Epidermal melanocyte (primary cell): ENCODE results near the gene AAGAB.
"Not testable (repeated sequence)": the region's sequence is repeated elsewhere in the genome, so short reads cannot be mapped to it uniquely, and the experiment has no call there.

Experiments
- DNase-seq: peaks from one replicate; pipeline ENCODE4 v3.0.0; 2011; ENCODE audit warnings: low spot score; ENCODE audit not compliant: insufficient read length

The AAGAB gene

DNA sequence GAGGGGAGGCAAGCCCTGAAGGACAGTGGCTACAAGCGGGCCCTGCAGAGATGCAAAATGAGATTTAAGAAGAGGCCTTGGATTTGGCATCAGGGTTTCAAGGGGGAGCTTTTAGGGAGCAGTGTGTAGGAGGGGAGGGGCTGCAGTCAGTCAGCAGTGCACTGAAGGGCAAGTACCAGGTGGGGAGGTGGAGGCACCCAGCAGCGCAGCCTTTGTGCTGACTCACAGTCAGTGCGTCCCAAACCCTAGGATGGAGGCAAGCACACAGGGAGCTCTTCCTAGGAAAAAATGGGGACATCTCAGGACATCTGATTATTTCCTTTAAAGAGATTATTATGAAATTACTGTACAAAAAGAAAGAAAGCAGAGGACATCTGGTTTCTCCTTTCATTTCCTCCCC, 80.0 kb downstream of the AAGAB start:
- no peak for DNase-seq

DNA sequence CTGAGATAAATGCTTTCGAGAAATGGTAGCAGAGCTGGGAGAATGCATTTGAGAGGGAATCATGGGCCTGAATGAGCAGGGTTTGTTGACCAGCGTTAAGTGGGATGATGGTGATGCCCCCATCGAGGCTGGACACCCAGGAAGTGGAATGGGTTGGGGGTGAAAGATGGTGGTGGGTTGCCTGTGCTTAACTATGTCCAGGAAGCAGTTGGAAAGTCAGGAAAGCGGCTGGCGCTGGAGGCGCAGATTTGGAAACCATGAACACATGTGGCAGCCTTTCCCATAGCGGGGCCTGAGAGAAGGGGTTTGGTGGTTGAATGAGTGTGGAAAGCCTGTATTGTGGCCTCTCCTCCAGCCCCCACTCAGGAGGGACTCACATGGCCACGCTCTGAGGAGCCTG, 80.7 kb downstream of the AAGAB start:
- no peak for DNase-seq

DNA sequence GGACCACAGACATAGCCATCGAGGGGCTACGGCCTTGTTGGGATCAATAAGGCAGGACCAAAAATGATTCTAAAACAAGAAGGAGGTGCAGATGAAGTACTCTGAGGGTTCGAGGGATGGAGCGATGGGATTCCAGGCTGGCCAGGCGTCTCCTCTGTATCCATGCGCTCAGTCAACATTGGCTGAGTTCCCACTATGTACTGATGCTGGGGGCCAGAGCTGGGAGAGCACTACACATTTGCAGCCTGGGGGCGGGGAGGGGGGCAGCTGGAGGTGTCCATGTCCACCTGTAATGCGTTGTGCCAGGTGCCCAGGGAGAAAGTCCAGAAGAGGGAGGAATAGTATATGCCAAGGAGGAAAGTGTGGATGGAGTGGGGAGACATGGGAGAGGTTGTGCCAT, 81.5 kb downstream of the AAGAB start:
- no peak for DNase-seq

DNA sequence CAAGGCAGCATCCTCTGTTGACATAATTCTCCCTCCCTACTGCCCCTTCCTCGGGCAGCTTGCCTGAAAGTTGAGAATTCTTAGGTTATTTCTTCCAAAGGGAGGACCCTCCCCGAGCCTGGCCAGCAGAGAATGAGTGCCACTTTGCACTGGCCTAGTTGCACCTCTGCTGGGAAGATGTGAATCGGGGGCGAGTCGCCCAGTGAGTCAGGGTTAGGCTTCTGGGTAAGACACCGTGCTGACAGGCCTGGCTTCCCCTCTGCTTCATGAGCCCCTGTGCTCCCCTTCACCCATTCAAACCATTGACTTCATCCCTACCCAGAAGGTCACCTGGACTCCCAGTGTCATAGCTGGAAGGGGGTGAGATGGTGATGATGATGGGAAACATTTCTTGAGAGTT, 82.3 kb downstream of the AAGAB start:
- no peak for DNase-seq

DNA sequence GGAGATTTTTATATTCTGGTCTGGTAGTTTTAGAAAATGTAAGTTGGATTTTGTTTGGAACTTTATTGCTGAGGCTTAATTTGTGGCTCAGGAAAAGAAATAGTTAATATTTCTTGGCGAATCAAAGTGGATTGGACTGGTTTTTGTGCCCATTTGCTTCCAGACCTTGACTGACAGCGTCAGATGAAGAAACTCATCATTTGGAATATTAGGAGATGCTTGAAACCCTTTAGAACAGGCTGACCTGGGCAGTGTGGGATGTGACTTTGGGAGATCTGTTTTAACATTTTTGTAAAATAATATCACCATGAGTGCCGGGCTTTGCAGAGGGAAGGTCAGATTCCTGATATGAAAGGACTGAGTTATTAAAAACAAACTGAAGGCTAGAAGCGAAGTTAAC, 83.0 kb downstream of the AAGAB start:
- DNase-seq: no peak

DNA sequence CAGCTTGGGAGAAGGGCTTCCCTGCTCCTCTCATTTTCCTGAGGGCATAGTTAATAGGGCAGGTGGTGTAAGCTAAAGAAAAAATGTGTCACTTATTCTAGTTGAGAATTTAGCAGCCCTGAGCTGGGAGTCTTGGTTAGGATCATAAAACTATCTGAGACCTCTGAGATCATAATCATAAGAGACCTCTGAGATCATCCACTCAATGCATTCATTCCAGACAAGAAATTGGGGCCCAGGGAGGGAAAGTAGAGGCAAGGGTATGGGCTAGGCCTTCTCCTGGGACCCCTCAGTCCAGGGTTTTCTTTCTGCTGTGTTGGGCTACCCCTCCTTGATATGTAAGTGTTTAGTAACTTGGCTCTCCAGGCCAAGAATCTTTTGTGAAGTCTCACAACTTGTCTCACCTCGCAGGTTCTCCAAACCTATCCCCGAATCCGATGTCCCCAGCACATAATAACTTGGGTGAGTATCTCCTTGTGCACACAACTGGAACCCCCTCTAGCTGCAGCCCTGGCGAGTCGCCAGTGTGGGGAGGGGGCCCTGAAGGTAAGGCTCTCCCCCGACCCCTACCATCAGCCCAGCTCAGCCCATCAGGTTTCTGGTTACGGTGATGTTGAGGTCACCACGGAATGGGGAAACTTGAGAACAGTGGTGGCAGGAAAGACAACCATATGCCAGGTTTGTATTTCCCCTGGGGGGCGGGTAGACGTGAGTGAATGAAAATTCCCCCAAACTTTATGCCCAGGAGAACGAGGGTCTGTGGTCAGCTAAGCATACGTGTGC, 84.1 kb downstream of the AAGAB start:
- no peak for DNase-seq

DNA sequence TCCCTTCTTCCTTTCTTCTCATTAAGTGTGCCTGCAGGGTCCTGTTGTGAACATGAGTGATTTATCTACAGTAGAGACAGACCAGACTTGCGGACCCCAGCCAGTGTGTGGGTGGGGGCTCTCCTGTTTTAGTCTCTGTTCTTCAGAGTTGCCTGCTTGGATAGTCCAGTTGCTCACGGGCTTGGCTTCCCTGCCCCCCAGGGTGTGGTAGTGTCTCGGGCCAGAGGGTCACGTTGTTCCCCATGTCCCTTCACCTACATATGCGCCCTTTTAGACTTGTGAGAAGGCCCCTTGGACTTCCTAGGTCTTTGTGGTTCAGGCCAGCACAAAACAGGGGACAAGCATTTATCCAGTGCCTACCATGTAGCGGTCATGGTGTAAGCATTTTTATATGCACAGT, 85.8 kb downstream of the AAGAB start:
- no peak for DNase-seq

DNA sequence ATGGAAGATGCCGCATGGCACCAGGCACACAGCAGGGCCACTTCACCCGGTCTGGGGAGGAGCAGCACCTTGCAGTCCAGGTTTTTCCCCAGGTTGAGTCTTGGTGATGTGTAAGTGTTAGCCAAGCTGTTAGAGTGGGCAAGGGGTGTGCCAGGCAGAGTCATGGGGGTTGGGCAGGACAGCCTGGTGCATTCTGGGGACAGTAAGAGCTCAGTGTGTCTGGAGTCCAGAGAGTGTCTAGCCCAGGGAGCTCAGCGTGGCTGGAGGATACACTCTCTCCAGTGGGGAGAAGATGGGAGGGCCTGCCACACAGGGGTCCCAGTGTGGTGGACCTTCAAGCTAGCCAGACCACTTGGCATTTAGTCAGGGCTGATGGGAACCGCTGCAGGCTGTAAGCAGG, 87.4 kb downstream of the AAGAB start:
- no peak for DNase-seq

DNA sequence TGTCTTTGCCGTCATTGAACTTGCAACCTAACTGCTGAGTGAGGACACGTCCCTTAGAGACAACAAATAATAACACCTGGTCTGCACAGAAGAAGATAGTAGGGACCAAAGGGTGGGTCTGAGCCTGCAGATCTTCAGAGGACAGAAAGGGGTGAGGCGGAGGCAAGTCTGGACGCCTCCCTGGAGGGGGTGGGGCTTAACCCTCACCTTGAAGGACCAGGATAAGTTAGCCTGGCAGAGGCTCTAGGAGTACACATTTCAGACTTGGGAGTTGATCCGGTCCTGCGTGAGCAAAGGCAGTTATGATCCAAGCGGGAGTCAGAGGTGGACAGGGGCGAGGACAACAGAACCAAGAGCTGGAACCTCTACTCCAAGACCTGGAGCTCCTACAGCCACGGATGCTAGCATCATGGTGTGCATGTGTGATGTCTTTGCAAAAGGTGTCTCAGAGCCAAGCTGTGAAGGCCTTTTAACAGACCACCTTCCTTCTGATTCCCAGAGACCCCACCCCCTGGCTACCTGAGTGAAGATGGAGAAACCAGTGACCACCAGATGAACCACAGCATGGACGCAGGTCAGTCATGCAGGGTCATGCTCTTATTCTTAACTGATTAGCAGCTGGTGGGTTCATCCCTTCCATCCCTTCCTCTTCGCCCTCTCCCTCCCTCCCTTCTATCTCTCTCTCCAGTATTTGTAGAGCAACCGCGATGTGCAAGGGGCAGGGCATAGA, 88.0 kb downstream of the AAGAB start:
- no peak for DNase-seq

DNA sequence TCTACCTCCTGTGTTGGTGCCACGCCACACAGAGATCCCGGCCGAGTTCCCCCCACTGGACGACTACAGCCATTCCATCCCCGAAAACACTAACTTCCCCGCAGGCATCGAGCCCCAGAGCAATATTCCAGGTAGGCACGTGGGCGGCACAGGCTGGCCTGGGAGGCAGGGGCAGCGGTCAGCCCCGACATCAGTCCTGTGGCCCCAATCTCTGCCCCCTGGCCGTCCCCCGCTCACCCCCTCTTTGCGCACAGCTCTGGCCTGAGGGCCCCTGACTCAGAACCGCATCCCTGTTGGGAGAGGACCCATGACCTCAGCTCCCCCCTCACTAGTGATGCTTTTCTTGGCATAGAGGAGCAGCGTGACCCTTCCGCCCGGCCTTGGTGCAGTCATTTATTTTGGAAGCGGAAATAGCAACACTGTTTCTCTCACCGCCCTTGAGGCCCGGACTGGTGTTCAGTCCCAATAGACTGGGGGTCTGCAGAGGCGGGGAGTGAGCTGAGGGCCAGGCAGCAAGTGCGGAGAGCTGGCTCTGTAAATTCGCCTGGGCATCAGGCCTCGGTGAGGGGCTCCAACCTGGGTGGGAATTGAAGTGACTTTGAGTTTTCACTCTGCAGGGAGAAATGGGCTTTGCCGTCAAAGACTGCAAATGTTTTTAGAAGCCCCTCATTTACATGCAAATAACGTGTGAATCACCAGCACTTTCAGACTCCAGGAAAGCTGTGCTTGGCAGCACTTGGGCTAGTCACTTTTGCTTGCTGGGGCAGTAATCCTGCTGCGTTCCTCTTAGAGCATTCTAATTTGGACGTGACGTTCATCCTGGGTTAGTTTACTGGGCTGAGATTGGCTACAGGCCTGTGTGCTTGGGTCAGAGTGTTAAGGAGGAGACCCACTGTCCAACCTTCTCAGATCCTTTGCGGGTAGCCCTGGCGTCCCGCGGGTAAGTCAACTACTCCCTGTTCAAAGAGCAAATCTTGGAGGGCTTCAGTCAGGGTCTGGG, 88.9 kb downstream of the AAGAB start:
- no peak for DNase-seq

DNA sequence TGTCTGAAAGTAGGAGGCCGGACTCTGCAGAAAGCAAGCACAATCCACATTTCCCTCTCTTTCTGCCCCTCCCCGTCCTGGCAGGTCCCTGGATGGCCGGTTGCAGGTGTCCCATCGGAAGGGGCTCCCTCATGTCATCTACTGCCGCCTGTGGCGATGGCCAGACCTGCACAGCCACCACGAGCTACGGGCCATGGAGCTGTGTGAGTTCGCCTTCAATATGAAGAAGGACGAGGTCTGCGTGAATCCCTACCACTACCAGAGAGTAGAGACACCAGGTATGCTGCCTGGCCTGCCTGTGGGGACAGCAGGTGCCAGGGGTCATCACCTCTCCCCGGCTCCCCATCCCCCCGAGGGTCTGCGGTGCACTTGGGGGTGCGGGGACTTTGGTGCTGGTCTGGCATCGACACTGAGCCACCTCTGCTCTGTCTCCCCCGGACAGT, 89.6 kb downstream of the AAGAB start:
- DNase-seq: no peak

DNA sequence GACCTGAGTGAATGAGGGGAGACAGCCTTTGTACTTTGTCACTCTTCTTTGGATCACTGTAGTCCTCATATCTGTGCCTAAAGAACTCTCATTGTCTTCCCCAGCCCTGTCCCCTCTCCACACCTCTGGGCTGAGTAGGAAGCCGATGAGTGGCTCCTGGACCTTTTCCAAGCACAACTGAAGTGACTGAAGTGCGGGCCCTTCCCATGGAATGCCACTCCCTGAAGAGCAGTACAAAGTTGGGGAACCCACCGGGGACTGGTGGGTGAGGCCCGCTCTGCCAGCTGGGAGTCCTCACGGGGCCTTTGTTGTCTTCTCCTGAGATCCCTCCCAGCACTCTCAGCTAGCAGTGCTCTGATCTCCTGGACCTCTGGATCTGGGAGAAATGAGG, 90.1 kb downstream of the AAGAB start:
- no peak for DNase-seq

DNA sequence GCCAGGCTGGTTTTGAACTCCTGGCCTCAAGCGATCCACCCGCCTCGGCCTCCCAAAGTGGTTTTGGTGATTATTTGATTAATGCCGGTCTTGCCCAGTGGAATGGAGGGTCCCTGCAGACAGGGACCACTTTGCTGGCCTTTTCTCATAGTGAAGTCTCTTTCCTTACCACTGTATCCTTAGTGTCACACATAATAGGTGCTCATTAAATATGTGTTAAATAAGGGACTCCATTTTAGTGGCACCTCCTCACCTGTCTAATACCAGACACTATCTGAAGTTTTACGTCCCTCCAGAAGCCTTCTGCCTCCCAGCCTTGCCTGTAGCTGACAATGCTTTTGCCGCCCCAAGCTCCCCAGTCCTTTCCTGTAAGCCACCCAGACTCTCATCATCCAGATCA, 91.3 kb downstream of the AAGAB start:
- no peak for DNase-seq

DNA sequence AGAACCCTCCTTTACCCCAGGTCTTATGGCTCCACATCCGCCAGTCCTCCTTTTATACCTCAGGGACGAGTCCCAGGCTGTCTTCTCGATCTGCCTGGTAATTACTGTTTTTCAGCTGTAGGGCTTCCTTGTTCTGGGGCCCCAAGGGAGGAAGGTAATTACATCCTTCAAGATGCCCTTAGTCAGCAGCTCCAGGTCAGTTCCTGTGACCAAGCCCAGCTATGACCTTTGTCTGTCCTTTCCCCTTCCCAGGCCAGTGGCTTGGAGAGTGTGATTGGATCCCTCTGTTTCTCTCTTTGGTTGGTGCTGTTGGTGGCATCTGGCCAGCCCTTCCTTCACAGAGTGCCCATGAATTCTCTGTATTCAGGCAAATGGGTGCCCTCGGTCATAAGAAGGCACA, 92.6 kb downstream of the AAGAB start:
- DNase-seq: no peak

DNA sequence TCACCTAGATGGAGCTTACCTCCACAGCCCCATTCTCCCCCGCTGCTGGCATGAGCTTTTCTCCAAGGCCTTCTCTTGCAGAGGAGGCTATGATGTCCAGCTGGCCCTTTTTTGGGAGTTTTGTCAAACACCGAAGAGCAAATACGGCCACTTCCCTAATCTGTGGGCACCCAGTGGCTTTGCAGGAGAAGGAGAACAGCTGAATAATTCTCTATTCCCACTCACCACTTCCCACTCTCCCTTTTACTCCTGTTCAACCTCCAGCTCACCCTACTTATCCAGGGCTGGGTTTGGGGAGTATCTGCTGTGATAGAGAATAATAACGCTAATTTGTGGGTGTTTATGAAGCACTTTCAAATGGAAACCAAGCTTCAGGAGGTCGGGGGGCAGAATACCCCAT, 93.0 kb downstream of the AAGAB start:
- DNase-seq: no peak

DNA sequence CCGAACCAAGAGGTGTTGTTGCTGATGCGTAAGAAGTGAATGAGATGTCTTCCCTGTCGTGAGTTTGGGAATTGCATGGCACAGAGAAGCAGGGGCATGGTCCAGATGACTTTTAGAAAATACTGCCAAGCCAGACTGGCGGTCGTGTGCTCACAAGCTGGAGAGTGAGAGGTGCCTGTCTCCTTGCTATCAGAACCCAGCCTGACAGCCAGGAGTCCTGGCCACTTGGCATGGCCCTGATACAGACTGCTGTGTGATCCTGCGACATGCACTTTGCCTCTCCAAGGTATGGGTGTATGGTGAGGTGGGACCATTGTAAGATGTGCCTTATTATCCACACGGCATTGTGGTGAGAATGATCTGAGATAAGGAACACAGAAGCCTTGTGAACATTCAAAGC, 96.1 kb downstream of the AAGAB start:
- no peak for DNase-seq

DNA sequence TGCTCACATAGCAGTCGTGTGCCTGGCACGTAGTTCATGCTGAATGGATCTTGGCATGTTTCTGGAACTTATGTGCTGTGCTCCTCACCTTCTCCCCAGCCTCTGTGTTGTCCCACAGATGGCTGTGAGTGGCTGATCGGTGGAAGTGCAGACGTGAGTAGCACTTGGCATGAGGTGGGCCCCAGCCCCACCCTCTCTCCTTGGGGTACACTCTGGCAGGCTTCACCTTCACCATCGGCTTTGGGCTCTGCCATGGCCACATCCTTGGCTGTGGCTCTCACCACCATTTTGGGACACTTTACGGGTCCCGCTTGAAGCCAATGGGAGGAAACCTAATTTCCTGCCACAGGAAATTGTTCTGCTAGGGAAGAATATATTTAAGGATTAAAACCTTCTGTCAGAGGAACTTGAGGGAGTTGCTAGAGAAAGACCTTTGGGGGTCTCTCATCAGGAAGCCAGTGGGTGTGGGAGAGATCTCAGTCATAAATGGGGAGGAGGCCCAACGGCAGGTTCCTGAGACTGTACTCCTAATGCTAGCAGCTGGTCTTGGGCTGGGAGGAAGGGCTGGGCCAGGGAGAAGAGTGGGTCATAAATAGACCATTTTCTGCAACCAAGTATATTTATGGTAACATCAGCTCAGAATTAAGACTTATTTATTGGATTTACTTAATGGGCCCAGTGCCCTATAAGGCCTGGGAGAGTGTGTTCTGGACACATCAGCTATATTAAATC, 96.8 kb downstream of the AAGAB start:
- no peak for DNase-seq

DNA sequence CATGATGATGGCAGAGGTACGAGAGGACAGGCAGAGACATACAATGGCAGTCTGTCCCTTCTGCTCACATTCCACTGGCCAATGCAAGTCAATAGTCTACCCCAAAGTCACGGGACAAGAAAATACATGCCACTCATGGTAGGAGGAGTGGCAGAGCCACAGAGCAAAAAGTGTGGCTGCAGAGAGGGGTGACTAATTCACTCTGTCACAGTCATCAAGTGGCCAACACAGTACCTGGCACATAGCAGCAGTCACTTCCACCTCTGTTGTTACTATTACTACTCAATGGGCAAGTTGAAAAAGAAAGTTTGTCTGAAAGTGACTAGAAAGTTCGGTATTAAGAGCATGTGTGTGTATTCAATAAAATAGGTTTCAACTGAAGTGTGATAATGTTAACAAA, 97.6 kb downstream of the AAGAB start:
- no peak for DNase-seq

DNA sequence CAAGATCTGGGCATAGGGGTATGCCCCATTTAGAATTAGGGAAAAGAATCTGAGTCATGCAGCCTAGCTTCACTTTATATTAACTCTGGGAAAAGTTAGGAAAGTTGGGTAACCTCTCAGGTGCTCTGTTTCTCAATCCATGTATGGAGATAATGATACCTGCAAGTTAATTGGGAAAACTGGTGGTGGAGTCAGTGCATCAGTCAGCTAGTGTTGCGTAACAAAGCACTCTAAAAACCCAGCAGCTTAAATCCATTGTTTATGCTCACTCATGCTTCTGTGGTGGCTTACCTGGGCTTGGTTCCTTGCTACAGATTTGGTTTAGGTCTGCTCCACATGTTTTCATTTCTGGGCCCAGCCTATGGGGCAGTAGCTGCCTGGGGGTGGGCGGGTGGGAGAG, 98.0 kb downstream of the AAGAB start:
- no peak for DNase-seq

DNA sequence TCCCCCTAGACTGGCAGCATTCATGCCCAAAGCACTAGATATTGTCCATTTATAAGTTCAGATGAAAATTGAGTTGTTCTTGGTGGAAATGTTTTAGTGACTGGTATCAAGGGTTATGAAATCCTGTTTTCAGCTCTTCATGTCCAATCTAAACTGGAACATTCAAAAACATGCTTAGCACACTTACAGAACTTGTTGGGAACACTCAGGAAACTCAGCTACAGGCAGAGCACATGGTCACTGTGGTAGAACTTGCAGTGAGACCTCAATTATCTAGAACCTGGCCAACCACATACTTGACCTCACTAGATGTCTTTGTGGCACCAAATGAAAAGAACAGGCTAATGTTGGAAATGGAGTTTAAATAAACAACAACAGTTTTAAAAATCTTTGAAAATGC, 100.2 kb downstream of the AAGAB start:
- DNase-seq: no peak

DNA sequence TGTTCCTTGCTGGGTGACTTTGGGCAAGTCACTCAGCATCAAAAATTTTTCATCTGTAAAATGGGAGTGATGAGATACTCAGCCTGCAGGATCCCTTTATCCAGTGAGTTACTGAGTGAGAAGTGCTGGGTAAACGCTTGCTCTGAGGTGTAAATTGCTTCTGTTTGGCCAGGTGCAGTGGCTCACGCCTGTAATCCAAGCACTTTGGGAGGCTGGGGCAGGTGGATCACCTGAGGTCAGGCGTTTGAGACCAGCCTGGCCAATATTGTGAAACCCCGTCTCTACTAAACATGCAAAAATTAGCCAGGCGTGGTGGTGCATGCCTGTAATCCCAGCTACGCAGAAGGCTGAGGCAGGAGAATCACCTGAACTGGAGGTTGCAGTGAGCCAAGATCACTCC, 101.4 kb downstream of the AAGAB start:
- not testable (repeated sequence) for DNase-seq
